ENCODE results near the gene LOXL3.

LOXL3 gene

GRCh38 chr2:74551530-74551929 lies 2.2 kb downstream of the LOXL3 start:
- DNase-seq: no peak

- DNase-seq: no peak
Measured at GRCh38 chr2:74550231-74550630, 3.5 kb downstream of the LOXL3 start.

DNA sequence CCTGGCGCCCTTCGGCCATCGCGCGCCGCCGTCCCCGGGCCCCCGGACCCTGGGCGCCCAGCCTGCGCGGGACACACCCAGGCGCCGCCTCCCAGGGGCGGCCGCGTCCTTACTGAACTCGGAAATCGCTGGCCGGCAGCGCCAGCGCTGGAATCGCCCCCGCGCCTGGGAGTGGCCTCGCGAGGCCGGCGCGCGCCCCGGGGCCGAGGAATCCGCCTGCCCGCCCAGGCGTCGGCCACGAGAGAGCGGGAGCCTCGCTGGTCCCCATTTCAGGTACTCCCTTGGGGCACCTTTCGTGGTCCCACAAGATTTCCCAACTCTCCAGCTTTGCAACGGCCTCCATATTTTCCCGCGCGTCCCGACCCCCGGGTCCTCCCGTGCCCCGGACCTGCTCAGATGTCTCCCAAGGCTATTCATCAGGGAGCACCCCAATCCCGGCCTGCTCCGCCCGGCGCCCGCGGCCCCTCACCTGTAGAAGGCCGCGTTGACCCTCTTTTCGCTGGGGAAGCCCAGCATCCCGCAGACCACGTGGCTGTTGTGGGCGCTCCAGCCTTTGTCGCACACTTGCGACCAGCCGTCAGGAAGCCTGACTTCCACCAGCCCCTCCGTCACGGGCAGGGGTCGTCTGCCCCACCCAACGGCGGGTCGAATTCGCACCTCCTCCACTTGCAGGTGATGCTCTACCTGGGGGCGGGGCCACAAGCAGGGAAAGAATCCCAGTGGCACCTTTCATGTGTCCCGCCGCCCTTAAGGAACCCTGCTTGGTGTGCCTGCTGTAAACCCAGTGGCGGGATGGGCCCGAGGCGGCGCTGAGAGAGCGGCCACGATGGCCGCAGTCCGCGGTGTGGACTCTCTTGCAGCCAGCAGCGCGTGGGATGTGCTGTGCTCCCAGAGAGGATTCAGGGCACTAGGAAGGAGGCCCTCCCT lies 4.6 kb downstream of the LOXL3 start:
- DNase-seq: peak; percentile 41 to 54

DNA sequence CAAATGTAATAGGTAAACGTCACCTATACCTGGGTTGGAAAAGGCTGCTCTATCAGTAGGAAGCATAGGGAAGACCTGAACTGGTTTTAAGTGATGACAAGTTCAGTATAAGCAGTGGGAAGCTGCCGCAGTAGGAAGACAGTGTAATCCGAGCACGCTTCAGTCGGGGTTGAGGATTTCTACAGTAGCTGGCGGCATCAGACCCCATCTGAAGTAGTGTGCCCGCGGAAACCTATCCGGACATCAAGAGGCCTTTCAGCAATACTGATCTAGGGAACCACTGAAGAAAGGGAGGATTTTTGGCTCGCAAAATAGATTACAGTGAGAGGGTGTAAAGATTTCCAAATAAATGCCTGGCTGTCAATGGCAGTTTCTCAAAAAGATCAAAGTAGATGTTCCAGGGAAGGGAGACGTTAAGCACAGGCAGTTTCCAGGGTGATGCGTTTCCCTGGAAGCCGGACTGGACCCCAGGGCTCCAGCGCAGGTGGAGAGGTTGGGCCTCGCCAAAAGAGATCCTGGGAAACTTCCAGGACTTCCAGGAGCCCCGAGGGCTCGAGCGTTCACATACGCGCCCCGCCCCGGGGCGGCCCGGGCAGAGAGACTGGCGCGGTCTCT lies 5.3 kb downstream of the LOXL3 start:
- DNase-seq: no peak

GRCh38 chr2:74546004-74546403 lies 7.7 kb downstream of the LOXL3 start:
- no peak for DNase-seq

DNA sequence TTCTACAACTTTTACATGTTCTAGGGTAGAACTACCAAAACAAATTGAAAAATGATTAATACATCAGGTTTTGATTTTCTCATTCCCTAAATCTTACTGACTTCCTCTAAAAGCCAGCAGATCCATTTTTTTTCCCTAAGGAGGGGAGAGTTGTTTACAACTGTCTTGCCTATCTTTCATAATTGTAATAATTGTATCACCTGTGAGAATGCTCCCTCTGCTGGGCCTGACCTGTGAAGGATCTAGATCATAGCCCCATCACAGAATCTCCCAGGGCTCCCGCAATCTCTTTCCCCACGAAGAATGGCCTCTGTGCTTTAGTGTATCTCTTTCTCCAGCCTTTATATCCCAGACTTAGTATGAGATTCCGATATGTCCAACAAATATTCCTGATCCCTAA lies 9.1 kb downstream of the LOXL3 start:
- no peak for DNase-seq

DNA sequence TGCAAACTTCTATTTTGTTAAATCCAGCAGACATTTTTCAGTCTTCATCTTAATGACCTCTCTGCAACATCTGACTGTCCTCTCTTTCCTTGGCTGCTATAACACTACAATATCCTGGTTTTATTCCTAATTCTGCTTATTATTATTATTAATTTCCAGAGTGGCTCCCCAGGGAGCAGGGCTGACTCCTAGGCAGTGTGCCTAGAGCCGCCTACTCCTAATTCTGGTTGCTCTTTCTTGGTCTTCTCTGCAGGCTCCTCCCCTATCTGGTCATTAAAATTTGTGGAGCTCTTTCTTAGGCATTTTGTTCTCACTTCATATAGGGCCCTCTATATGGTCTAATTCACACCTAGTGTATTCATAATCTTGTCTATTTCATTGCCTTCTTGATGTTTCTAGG lies 10.8 kb downstream of the LOXL3 start:
- DNase-seq: no peak

DNA sequence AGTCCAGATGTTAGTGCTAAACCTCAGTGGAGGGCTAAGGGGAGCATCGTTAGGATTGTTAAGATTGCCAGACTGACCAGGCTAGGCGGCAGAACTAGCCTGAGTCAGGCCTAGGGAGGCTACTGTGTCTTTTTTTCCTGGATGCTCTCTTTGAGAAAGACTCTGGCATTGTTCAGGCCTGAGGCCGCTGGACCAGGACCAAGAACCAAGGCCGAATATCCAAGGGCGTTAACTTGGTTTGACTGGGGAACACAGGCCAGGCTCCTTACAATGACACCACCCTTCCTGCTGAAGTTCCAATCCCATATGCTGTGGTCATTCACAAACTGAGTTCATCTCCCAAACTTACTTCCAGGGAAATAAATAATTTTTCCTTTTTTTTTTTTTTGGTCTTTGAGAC lies 13.5 kb downstream of the LOXL3 start:
- DNase-seq: no peak

- no peak for DNase-seq
Measured at GRCh38 chr2:74538881-74539339, 14.8 kb downstream of the LOXL3 start.

DNA sequence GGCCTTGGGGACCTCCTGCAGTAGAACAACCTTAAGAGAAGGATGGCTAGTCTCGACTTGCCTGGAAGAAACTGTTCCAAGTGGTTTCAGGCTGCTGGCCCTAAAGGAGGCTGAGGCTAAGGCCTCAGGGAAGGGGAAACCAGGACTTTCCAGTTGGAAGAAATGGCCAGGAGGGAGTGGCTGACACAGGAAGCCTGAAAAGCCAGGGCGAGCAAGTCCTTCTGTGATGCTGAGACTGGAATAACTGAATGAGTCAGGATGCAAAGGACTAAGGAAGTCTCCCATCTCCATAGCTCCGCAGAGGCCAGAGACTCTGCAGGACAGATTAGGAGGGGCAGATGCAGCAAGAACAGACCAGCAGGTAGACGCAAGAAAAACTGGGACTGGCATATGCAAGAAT lies 16.6 kb downstream of the LOXL3 start:
- no peak for DNase-seq

DNA sequence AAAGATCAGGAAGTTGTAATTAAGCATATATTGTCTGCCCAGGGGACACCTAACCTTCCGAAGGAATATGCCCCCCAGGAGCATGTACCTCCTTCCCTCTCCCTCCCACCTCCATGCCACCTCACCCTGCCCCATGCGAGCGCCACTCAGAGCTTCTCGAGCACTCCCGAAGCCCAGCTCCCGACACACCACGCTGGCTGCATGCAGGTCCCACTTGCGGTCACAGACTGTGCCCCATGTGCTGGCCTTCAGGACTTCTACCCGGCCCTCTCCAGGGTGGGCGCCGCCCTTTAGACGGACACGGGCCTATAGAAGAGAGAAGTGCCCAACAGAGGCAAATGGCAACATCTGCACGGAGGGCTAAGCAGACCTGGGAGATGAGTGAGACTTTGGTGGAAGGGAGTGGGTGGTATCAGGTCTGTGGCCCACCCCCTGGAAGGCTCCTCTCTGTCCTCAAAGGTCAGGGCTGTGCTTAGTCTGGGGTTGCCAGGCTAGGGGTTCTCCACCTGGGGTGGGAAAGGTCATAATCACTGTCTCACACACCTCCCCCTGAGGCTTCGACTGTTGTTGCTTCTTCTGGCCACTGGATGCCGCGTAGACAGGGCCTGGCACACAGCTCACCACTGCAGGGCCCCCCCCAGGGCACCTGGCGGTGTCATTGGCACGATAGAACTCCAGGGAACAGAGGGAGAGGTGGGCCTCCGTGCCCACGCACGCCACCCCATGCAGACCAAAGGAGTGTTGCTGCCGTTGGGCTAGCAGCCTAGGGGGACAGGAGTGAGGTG lies 17.4 kb downstream of the LOXL3 start:
- DNase-seq: no peak

GRCh38 chr2:74535440-74535965 lies 18.2 kb downstream of the LOXL3 start:
- no peak for DNase-seq

- DNase-seq: no peak
Measured at GRCh38 chr2:74534411-74534810, 19.3 kb downstream of the LOXL3 start.

DNA sequence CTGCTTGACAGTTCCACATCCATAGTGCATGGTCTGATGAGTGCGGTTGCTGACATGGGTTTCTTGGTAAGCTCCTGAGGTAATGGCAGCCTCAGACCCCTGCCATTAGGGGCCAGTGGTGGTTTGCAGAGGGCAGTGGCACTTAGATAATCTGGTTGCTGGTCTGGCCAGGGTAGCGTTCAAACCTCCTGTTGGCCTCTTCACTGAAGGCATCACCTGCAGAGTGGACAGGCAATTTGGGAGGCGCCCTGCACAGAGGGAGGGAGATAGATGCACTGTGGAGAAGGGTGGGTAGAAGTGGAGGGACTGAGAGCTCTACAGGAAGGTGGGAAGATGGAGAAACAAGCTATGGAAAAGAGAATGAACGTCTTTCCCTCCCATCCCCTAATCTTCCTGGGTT lies 20.3 kb downstream of the LOXL3 start:
- DNase-seq: no peak

GRCh38 chr2:74532222-74532621 lies 21.5 kb downstream of the LOXL3 start:
- no peak for DNase-seq

DNA sequence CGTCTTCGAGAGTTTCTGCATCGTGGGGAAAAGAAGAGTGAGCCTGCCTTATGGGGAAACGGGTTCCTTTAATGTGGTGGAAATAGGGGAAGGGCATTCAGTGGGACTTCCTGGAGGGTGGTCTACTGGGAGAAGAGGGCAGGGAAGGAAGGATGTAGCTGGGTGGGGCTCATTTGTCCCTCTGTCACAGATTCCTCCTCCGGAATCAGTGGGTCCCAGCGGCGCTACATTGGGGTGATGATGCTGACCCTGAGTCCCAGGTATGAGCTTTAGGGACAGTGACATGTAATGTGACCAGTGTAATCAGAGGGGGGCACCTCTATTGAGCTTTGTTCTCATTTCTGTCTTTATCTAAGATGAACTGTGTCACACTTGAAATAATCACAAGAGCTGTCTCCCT lies 22.1 kb downstream of the LOXL3 start:
- no peak for DNase-seq

DNA sequence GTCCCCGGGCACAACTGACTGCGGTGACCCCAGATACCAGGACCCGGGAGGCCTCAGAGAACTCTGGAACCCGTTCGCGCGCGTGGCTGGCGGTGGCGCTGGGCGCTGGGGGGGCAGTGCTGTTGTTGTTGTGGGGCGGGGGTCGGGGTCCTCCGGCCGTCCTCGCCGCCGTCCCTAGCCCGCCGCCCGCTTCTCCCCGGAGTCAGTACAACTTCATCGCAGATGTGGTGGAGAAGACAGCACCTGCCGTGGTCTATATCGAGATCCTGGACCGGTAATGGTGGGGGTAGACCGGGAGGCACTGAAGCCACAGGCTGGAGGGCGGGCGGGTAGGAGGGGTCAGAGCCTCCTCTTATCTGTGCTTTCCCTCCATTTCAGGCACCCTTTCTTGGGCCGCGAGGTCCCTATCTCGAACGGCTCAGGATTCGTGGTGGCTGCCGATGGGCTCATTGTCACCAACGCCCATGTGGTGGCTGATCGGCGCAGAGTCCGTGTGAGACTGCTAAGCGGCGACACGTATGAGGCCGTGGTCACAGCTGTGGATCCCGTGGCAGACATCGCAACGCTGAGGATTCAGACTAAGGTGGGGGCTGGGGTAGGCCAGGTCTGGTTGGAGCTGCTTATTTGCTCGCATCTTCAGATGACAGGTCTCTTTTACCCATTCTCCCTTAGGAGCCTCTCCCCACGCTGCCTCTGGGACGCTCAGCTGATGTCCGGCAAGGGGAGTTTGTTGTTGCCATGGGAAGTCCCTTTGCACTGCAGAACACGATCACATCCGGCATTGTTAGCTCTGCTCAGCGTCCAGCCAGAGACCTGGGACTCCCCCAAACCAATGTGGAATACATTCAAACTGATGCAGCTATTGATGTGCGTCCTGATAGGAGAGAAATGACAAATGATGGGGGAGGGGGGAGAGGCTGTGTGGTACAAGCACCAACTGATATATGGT lies 23.2 kb downstream of the LOXL3 start:
- DNase-seq: peak; percentile 67 to 68

GRCh38 chr2:74529357-74530238 lies 24.1 kb downstream of the LOXL3 start, which contains the start of the genes AUP1 and HTRA2:
AUP1 (minus strand) TSS chr2:74529706; CDS start chr2:74529629, 77 bp downstream.
HTRA2 (plus strand) TSS chr2:74529933; CDS start chr2:74530007, 74 bp downstream.
- DNase-seq: peak; percentile 96

DNA sequence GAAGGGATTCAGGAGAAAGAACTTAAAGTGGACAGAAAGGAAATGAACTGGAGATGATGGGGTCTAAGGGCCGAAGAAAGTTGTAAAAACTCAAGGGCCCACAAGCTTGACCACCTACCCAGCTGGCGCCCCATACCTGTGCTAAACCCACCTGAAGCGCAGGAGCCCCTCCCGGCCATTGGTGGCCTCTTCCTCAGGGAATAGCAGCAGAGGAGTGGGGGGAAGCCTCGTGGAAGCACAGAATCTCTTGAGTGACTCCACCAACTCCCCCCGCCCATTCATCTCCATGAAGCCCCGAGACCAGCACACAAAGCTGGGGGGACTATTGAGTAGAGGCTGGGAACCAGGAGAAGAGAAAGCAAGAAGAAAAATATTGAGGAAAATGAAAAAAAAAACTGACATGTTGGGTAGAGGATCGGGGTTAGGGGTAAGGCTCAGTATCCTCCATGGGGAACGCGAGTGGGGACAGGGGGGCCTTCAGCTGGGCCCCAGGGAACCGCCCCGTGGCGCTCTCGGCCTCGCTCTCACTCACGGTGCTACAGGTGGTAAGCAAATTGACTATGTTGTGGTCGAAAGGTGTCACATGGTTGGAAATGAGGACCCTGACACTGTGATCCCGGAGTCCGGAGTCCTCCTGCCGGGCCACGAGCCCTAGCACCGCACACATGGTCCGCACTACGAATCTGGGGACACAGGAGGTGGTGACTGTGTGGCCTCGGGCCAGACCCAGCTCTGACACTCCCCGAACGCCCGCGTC lies 25.0 kb downstream of the LOXL3 start:
- no peak for DNase-seq

DNA sequence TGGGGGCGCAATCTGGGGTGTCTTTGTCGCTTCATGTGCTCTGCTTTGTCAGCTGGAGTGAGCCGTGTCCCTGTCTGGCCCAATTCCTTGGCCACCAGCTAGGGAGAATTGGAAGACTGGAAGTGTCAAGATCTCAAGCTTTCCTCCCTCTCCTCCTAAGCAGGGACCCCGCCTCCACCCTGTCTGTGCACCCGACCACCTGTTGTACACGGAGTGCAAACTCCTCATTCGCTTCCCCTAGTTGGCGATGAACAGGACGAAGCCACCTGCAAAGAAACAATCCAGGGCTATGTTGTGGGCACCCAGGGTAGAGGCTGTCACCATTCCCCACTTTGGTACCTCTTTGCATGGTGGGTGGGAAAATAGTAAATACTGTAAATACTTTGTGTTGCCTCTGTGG lies 26.0 kb downstream of the LOXL3 start:
- DNase-seq: no peak
